Measurements from ENCODE around the gene CD164L2. TPM values are rescaled to one million over a fixed set of nuclear protein-coding genes. Genes with fewer than 3 reads are reported as not detected.

CD164L2 gene
- total RNA-seq, 1 experiment from 2014 or later: not detected

DNA sequence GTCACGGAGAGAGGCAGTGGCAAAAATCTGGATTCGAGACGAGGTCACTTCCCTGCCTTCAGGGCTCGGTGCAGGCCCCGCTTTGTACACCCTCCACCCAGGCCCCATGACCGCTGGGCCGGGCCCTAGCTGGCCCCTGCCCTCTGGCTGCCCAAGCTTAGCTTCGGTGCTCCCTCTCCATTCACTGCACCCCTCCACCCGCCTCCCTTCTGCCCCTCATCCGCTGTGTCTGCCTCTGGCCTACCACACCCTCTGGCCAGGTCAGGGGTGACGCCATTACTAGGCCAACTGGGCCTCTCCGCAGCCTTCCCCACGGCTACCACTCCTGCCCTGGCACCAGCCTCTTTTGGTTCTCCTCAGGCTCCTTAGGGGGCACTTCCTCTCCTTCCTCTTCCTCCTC, 528 bp upstream of the CD164L2 start:
- no TSS peak for BruUV-seq (replicated peaks)
- no peak for TF ChIP-seq CTCF (IDR thresholded peaks at IDR 0.05; ENCODE audit: insufficient read depth in 1 of 2, low read depth in 1 of 2, low read length in 1 of 2, severe bottlenecking in 1 of 2, unreplicated experiment in 1 of 2)

GRCh38 chr1:27381969-27382762, 967 bp downstream of the CD164L2 start:
- Histone ChIP-seq H3K27me3 (replicated peaks; ENCODE audit: control insufficient read depth, insufficient read depth, low read length) (no peaks in the 10 kb centered on the region), H3K36me3 (ENCODE audit: control insufficient read depth, insufficient read depth, low read length) (no peaks in the 10 kb centered on the region), H3K4me1 (no peaks in the 10 kb centered on the region), H3K9me3 (no peaks in the 10 kb centered on the region), H3K4me3 (ENCODE audit: low read depth, low read length) (no peak overlapping the region)
- Mint-ChIP-seq H3K27me3 (ENCODE audit: insufficient read depth, unreplicated experiment) (no peaks in the 10 kb centered on the region), H3K36me3 (ENCODE audit: insufficient read depth, unreplicated experiment) (no peaks in the 10 kb centered on the region), H3K4me1 (ENCODE audit: low read depth, unreplicated experiment) (no peaks in the 10 kb centered on the region), H3K9me3 (ENCODE audit: unreplicated experiment) (no peaks in the 10 kb centered on the region), H3K4me3 (ENCODE audit: unreplicated experiment) (no peak overlapping the region), H3K27ac (ENCODE audit: unreplicated experiment) (no peak overlapping the region)
- ChIA-PET POLR2A (interaction anchor here (0.6 to 0.9 kb wide), 2 partner anchors 16 to 236 kb away, joined by 4 to 5 read pairs; no protein-coding TSS in a partner anchor), CTCF (interaction anchor here (0.7 to 1.2 kb wide), 3 partner anchors 16 to 86 kb away, joined by 3 to 5 read pairs (median 3); partner anchors contain the start of gene MAP3K6)
- TF ChIP-seq CTCF (IDR thresholded peaks at IDR 0.05; ENCODE audit: insufficient read depth in 1 of 2, low read depth in 1 of 2, low read length in 1 of 2, severe bottlenecking in 1 of 2, unreplicated experiment in 1 of 2): no peak
- no peak for DNase-seq
- no TSS peak for BruUV-seq (replicated peaks)
- intact Hi-C loops (cut with micrococcal nuclease; ENCODE audit: unreplicated experiment): no loop called here

More for the DNA sequence above, 528 bp upstream of the CD164L2 start:
- intact Hi-C loops (cut with micrococcal nuclease; ENCODE audit: unreplicated experiment): no loop called here
- no peak overlapping the region for H3K4me3 ChIP-seq (ENCODE audit: low read depth, low read length)
- DNase-seq: no peak
- H3K27me3 ChIP-seq (replicated peaks; ENCODE audit: control insufficient read depth, insufficient read depth, low read length): no peaks in the 10 kb centered on the region
- ChIA-PET CTCF (no interaction called here), POLR2A (no interaction called here)
- Mint-ChIP-seq H3K27ac (ENCODE audit: unreplicated experiment) (no peak overlapping the region), H3K9me3 (ENCODE audit: unreplicated experiment) (no peaks in the 10 kb centered on the region), H3K4me3 (ENCODE audit: unreplicated experiment) (no peak overlapping the region), H3K4me1 (ENCODE audit: low read depth, unreplicated experiment) (no peaks in the 10 kb centered on the region), H3K36me3 (ENCODE audit: insufficient read depth, unreplicated experiment) (no peaks in the 10 kb centered on the region), H3K27me3 (ENCODE audit: insufficient read depth, unreplicated experiment) (no peaks in the 10 kb centered on the region)
- H3K4me1 ChIP-seq: no peaks in the 10 kb centered on the region
- H3K9me3 ChIP-seq: no peaks in the 10 kb centered on the region
- H3K36me3 ChIP-seq (ENCODE audit: control insufficient read depth, insufficient read depth, low read length): no peaks in the 10 kb centered on the region

GRCh38 chr1:27380766-27381733, 2.1 kb downstream of the CD164L2 start:
- DNase-seq: no peak
- Mint-ChIP-seq H3K4me3 (ENCODE audit: unreplicated experiment) (no peak overlapping the region), H3K27ac (ENCODE audit: unreplicated experiment) (peak overlapping the region; percentile 7), H3K4me1 (ENCODE audit: low read depth, unreplicated experiment) (no peaks in the 10 kb centered on the region), H3K36me3 (ENCODE audit: insufficient read depth, unreplicated experiment) (no peaks in the 10 kb centered on the region), H3K27me3 (ENCODE audit: insufficient read depth, unreplicated experiment) (no peaks in the 10 kb centered on the region), H3K9me3 (ENCODE audit: unreplicated experiment) (no peaks in the 10 kb centered on the region)
- H3K4me3 ChIP-seq (ENCODE audit: low read depth, low read length): no peak overlapping the region
- H3K27me3 ChIP-seq (replicated peaks; ENCODE audit: control insufficient read depth, insufficient read depth, low read length): no peaks in the 10 kb centered on the region
- ChIA-PET CTCF (interaction anchor here (0.6 to 1.1 kb wide), 2 partner anchors 14 to 85 kb away, joined by 3 read pairs; no protein-coding TSS in a partner anchor), POLR2A (no interaction called here)
- no peak for TF ChIP-seq CTCF (IDR thresholded peaks at IDR 0.05; ENCODE audit: insufficient read depth in 1 of 2, low read depth in 1 of 2, low read length in 1 of 2, severe bottlenecking in 1 of 2, unreplicated experiment in 1 of 2)
- H3K9me3 ChIP-seq: no peaks in the 10 kb centered on the region
- BruUV-seq (replicated peaks): no TSS peak
- no peaks in the 10 kb centered on the region for H3K36me3 ChIP-seq (ENCODE audit: control insufficient read depth, insufficient read depth, low read length)
- intact Hi-C loops (cut with micrococcal nuclease; ENCODE audit: unreplicated experiment): no loop called here
- no peaks in the 10 kb centered on the region for H3K4me1 ChIP-seq
